Peyer's patch (tissue), 4 donors: ENCODE measurements around the gene TOPAZ1. TPM values are rescaled to one million over a fixed set of nuclear protein-coding genes. Genes with fewer than 3 reads are reported as not detected.

Experiments
- DNase-seq, 3 donors: peaks; one replicate each; pipeline ENCODE4 v3.0.0-alpha.2; 2017 to 2019
- H3K27ac ChIP-seq, 4 donors: fragments of 200-600 bp; sonication (generic); one replicate each; pipeline ENCODE4 v1.5.1; 2016 to 2019
- H3K27me3 ChIP-seq, 2 donors: fragments of 200-600 bp; sonication (generic); one replicate each; pipeline ENCODE4 v1.5.1; 2019
- H3K36me3 ChIP-seq, 3 donors: fragments of 200-600 bp; sonication (generic); one replicate each; pipeline ENCODE4 v1.5.1; 2016 to 2019
- H3K4me1 ChIP-seq, 4 donors: fragments of 200-600 bp; sonication (generic); one replicate each; pipeline ENCODE4 v1.5.1; 2016 to 2019
- H3K4me3 ChIP-seq, 4 donors: fragments of 200-600 bp; sonication (generic); 1 replicate in 3 of 4; 2 replicates in 1 of 4; pipeline ENCODE4 v1.5.1; 2016 to 2019; ENCODE audit warnings: mild to moderate bottlenecking in 1 of 4
- H3K9me3 ChIP-seq, 4 donors: fragments of 200-600 bp; sonication (generic); one replicate each; pipeline ENCODE4 v1.5.1; 2016 to 2019; ENCODE audit warnings: mild to moderate bottlenecking in 1 of 4
- POLR2A ChIP-seq, 2 donors: fragments of 450-650 bp; IDR thresholded peaks; one replicate each; pipeline ENCODE4 v1.5.1; 2017; ENCODE audit warnings: antibody characterized with exemption in 2 of 2, mild to moderate bottlenecking in 2 of 2, moderate library complexity in 2 of 2
- total RNA-seq, 4 donors: library from RNA; depleted of rRNA; stranded (reverse); fragments of >200 nt; gene quantifications; one replicate each; pipeline ENCODE4 v1.1.0, GENCODE V29; 2016
- TF ChIP-seq, protein P1 (sequence below), 6 experiments: fragments of 450-650 bp in 4 of 6; fragments of 200-600 bp in 2 of 6; sonication (generic) in 1 of 6; IDR thresholded peaks; one replicate each; pipeline ENCODE4 v1.5.1; 2017 to 2019; ENCODE audit warnings: antibody characterized with exemption in 6 of 6, mild to moderate bottlenecking in 3 of 6, moderate library complexity in 1 of 6

The TOPAZ1 gene
- total RNA-seq, 4 donors from 2014 or later = not detected

- H3K9me3 ChIP-seq = no peaks in the 10 kb centered on the region
- no peaks in the 10 kb centered on the region for H3K4me1 ChIP-seq
- TF ChIP-seq, protein P1, sequence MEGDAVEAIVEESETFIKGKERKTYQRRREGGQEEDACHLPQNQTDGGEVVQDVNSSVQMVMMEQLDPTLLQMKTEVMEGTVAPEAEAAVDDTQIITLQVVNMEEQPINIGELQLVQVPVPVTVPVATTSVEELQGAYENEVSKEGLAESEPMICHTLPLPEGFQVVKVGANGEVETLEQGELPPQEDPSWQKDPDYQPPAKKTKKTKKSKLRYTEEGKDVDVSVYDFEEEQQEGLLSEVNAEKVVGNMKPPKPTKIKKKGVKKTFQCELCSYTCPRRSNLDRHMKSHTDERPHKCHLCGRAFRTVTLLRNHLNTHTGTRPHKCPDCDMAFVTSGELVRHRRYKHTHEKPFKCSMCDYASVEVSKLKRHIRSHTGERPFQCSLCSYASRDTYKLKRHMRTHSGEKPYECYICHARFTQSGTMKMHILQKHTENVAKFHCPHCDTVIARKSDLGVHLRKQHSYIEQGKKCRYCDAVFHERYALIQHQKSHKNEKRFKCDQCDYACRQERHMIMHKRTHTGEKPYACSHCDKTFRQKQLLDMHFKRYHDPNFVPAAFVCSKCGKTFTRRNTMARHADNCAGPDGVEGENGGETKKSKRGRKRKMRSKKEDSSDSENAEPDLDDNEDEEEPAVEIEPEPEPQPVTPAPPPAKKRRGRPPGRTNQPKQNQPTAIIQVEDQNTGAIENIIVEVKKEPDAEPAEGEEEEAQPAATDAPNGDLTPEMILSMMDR (IDR thresholded peaks at IDR 0.05) = no peak
- no peak for TF ChIP-seq POLR2A (IDR thresholded peaks at IDR 0.05)
- no peak overlapping the region for H3K4me3 ChIP-seq
- H3K27ac ChIP-seq = no peak overlapping the region
- H3K36me3 ChIP-seq = no peaks in the 10 kb centered on the region
- no peak for DNase-seq
- no peaks in the 10 kb centered on the region for H3K27me3 ChIP-seq
Measured at GRCh38 chr3:44284949-44285348, 43.3 kb downstream of the TOPAZ1 start.

- Histone ChIP-seq H3K4me1 (no peaks in the 10 kb centered on the region), H3K27ac (no peak overlapping the region), H3K4me3 (no peak overlapping the region), H3K9me3 (no peaks in the 10 kb centered on the region), H3K36me3 (no peaks in the 10 kb centered on the region), H3K27me3 (no peaks in the 10 kb centered on the region)
- DNase-seq = no peak
- TF ChIP-seq, protein P1 (IDR thresholded peaks at IDR 0.05) = no peak
- no peak for TF ChIP-seq POLR2A (IDR thresholded peaks at IDR 0.05)
Measured at GRCh38 chr3:44289882-44290462, 48.3 kb downstream of the TOPAZ1 start.

- no peaks in the 10 kb centered on the region for H3K27me3 ChIP-seq
- no peaks in the 10 kb centered on the region for H3K36me3 ChIP-seq
- H3K4me1 ChIP-seq = no peaks in the 10 kb centered on the region
- DNase-seq = no peak
- no peak overlapping the region for H3K4me3 ChIP-seq
- no peak overlapping the region for H3K27ac ChIP-seq
- TF ChIP-seq, protein P1 (IDR thresholded peaks at IDR 0.05) = no peak
- no peak for TF ChIP-seq POLR2A (IDR thresholded peaks at IDR 0.05)
- H3K9me3 ChIP-seq = no peaks in the 10 kb centered on the region
Measured at GRCh38 chr3:44292276-44292675, 50.6 kb downstream of the TOPAZ1 start.

GRCh38 chr3:44292947-44293346 is 51.3 kb downstream of the TOPAZ1 start:
- H3K9me3 ChIP-seq = no peaks in the 10 kb centered on the region
- no peak overlapping the region for H3K4me3 ChIP-seq
- H3K4me1 ChIP-seq = no peaks in the 10 kb centered on the region
- no peaks in the 10 kb centered on the region for H3K36me3 ChIP-seq
- TF ChIP-seq POLR2A (IDR thresholded peaks at IDR 0.05) = no peak
- TF ChIP-seq, protein P1 (IDR thresholded peaks at IDR 0.05) = no peak
- no peak overlapping the region for H3K27ac ChIP-seq
- no peaks in the 10 kb centered on the region for H3K27me3 ChIP-seq
- no peak for DNase-seq

DNA sequence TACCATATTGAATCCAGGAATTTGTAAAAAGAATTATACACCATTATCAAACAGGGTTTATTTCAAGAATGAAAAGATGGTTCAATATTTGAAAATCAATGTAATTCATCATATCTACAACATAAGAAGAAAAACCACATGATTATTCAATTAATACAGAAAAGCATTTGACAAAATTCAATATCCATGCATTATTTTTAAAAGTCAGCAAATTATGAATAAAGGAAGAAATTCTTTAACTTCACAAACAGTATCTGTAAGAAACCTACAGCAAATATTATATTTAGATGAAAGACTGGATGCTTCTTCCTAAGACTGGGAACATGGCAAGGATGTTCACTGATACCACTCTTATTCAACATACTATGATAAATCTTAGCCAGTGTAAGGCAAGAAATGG is 55.6 kb downstream of the TOPAZ1 start:
- DNase-seq = no peak
- H3K27ac ChIP-seq = no peak overlapping the region
- no peaks in the 10 kb centered on the region for H3K4me1 ChIP-seq
- no peak overlapping the region for H3K4me3 ChIP-seq
- TF ChIP-seq, protein P1 (IDR thresholded peaks at IDR 0.05) = no peak
- TF ChIP-seq POLR2A (IDR thresholded peaks at IDR 0.05) = no peak
- no peaks in the 10 kb centered on the region for H3K9me3 ChIP-seq
- H3K27me3 ChIP-seq = no peaks in the 10 kb centered on the region
- no peaks in the 10 kb centered on the region for H3K36me3 ChIP-seq

DNA sequence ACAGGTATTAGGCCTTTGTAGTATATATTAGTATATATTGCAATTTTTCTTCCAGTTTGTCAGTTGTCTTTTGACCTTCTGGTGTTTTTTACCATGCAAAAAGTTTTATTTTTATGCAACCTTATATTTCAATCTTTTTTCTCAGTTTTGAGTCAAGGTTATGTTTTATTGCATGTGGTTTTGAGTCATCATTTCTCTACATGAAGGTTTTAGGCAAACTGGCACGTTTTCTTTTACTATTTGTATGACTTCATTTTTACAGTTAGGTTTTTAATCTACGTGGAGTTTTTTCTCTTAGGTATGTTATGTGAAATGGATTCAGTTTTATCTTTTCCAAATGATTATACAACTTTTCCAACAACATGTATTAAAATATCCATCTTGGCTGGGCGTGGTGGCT is 60.1 kb downstream of the TOPAZ1 start:
- Histone ChIP-seq H3K9me3 (no peaks in the 10 kb centered on the region), H3K27me3 (no peaks in the 10 kb centered on the region), H3K4me3 (no peak overlapping the region), H3K36me3 (no peaks in the 10 kb centered on the region), H3K4me1 (no peaks in the 10 kb centered on the region), H3K27ac (no peak overlapping the region)
- DNase-seq = no peak
- TF ChIP-seq, protein P1 (IDR thresholded peaks at IDR 0.05) = no peak
- TF ChIP-seq POLR2A (IDR thresholded peaks at IDR 0.05) = no peak
